Dedifferentiated amniotic fluid mesenchymal stem cell (primary cell): ENCODE data around the gene CREB5.

Experiments used
- DNase-seq: peaks from one replicate; pipeline ENCODE4 v3.0.0-alpha.2; 2016; ENCODE audit errors: extremely low spot score

Gene CREB5

DNA sequence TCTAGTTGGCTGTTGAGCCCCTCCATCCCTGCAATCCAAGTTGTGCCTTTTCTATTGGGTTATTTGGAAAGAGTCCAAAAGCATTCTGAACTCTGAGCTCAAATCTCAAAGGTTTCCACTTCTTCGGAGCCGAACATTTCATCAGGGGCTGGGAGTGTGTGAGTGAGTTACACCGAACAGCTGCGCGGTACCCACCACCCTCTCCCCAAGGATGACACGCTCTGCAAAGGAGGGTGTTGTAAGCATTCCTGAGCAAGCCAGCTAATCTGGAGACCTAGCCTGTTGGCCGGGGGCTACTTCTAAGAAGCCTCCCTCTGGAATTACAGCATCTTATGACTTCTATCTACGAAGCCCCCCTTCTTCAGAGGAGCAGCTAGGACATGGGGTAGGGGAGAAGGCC, 270.5 kb downstream of the CREB5 start:
- DNase-seq: no peak

DNA sequence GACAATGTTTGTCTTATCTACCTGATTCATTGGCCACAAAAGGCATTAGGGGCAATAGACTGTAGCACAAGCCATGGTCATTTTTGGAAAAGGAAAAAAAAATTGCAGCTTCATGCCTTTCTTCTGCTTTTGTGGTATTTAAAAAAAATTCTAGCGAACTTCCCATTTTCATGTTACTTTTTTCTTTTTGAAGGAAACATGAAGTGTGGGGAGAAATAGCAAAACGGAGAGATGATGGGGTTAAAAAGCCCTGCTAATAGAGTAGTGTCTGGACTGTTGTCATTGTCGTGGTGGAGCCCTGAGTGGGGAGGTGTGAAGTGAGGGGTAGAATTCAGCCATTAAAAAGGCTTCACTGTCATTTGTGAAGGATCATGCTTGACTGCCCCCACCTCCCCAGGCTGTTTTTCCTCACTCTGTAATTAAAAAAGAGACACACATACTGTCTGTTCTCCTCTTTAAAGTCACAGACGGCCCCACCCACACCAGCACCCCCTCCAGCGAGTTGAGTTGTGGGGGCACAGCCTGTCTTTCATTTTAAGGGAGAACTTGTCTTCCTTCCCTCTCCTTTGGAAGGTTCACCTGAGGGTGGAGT, 272.4 kb downstream of the CREB5 start:
- DNase-seq: no peak

DNA sequence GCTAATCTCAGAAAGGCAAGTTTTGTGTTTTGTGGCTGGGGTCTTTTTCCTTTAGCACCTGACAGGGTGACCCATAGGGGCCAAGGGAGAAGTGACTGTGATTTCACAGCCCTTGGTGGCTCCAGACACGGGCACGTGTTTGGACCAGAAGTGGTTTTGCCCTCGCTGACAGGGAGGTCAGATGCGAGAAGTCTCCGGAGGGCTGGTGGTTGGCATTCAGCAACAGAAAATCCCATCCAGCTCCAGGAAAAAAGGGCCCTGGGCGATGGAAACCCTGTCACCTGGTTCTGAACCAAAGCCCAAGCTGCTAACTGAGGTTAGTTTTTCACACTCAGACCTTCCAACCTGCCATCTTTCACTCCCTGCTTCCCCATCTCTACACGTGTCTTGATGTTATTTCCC, 272.9 kb downstream of the CREB5 start:
- no peak for DNase-seq

DNA sequence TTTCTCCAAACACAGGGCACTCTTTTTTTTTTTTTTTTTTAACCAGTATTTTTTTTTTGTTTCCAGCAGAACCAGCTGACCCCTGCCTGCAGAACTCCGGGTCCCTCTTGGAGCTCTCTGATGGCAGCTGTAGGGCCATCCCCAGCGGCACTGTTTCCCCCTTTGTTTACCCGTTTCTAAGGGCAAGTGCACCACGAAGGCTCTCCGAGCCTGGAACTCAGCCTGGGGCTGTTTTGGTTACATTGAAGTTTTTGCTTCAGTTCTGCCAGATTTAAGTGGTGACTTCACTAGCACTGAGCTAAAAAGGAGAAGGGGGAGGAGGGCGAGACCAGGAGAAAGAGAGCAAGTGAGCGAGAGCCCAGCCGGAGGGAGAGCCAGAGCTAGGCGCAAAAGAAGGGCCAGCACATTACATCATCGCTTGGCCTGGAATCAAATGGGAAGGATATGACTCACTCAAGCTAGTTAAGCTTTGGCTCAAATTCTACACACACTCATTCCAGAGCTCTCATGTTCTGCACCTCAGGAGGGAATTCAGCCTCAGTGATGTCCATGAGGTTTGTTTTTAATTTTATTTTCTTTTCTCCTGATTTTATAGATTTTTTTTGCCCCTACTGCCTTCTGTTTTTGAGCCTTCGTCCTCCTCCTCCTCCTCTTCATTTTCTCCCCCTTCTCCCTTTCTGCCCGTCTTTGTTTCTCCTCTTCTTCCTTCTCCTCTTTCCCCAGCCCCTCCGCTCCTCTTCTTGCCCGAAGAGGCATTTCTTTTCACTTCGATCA, 273.5 kb downstream of the CREB5 start:
- DNase-seq: peak; percentile 99

DNA sequence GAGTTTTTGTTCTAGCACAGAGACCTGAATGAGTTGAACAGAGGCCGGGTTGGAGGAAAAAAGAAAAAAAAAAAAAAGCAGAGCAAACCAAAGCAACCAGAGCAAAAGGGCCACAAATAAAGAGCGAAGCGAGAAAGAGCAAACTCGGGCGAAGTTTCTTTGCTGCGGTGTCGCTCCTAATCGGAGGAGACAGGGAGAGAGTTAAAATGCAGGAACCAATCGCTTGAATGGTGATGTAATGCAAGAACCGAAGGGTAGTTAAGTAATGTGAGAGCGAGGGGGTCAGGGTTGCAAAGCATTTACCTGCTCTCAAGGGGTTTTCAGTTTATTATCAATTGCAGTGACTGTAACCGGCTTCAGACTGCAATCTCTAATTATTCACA, 274.1 kb downstream of the CREB5 start:
- peak; percentile 71 for DNase-seq

DNA sequence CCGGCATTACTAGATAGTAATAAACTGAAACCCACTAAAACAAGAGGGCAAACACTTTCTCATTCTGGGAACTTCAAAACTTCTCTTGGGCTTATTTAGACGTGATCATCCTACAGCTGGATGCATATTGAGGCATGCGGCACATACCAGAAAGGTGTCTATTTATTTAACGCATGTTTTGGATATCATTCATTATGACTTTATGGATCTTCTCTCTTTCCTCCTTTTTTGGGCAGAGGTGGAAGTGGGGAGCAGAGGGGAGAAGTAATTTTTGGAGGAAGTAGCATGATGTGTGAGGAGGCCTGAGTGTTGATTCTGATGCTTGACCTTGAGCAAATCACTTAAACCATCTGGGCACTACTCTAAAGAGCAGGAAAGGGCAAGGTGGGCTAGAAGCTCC, 275.2 kb downstream of the CREB5 start:
- DNase-seq: no peak

DNA sequence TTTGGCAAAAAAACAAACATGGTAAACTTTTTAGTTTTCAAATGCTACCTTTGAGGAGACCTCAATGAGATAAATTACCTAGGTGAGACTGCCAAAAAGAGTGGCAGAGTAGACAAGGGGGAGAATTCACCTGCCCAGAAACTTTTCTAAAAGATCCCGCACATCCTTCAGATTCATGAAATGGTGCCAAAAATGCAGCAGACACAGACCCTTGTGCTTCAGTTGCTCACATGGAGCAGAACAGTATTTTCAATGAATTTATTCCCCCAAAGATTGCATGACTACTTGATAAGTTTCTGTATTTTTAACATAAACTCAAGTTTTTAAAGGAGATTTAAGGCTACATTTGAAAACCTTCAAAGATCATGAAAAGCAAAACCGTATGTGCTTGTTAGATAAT, 275.9 kb downstream of the CREB5 start:
- no peak for DNase-seq

DNA sequence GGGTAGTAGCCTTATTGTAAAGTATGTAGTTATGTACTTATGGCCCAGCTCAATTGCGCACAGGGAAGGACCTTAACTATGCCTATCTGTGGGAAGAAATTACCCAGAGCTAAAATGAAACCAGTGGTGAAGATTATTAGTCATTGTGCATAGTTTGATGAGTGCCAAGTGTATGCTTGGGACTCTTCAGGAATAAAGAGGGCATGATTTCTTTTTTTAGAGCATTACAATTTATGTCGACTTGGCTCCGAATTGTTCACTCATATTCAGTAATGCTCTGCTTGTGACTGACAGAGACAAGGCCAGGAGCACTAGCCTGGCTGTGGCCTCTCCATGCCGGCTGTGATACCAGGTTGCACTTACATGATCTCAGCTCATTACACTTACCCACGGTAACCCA, 276.3 kb downstream of the CREB5 start:
- DNase-seq: no peak

DNA sequence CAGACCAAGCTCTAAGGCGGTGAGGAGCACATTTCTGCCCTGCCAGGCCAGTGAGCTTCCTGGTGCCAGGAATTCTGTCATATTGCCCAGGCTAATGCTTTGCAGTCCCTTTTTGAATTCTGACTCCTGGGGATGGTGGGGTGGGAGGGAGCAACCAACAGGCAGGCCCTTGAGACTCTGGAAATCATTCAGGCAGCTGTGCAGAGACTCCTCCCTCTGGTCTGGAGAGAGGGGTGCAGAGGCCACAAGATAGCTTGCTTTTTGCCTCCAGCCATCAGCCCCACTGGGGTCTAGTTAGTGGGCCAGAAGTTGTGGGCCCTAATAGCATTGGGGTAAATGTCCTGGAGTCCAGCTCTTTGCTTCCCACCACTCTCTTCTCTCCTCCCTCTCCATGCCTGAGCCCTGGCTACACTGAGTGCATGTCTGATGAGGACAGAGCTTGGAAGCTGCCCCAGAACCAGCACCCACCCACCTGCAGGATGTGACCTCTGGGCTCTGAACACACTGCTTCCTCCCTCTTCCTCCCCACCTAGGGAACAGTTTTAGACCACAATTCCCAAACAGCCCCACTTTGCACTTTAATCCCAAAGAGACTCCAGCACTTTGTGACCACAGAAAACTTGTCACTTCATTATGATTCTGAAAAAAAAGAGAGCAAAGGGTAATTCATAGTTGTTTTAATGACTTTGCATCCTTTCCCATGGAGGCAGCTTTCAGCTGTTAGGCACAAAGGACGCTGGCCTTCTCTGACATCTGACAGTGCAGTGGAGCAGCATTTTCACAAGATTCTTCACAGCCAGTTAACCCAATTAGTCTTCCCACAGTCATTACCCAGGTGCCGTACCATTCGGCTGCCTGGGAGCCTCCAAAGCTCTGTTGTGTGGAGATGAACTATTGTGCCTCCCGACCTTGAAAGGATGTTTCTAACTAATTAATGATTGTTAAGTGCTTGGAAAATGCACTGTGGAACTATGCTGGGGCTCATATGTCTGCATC, 283.3 kb downstream of the CREB5 start:
- DNase-seq: no peak

DNA sequence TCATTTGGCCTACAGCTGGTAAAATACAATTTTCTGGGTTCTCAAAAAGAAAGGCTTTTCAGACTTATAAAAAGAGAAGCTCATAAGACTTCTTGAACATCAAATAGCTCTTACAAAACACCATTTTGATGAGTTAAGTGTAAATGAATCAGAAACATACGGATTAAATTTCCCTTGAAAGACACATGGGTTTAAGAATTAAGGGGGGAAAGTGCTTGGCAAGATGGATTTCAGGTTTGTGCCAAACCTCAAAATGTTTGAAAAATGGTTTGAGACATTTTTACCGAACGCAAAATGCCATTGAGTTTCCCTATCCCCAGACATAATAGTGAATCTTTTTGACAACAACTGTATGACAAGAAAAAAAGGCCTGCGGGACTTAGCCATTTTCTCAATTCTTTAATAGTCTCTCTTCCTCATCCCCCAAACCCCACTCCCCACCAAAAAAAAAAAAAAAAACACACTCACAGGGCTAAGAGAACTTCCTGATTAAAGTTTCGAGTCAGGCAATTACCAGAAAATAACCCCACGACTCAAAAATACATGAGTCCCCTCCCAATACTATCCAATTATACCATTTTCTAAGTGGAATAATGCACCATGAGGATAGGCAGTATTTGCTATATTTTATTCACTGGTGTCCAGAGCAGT, 285.7 kb downstream of the CREB5 start:
- no peak for DNase-seq

DNA sequence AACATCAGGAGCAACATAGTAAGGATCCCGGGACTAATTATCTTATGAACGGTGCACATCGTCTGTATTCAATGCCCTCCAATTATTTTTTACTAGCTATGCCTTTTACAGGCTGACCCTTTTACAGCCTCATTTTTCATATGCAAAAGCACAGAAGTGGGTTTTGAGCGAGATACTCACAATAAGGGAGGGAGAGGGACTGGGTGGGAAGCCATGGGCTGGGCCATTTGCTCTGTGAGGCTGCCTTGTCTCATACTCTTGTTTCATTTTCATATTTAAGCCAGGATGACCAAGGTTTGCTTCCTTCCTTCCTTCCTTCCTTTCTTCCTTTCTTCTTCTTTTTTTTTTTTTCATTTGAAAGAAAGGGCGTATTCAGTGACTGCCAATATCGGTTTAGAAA, 286.5 kb downstream of the CREB5 start:
- DNase-seq: no peak

DNA sequence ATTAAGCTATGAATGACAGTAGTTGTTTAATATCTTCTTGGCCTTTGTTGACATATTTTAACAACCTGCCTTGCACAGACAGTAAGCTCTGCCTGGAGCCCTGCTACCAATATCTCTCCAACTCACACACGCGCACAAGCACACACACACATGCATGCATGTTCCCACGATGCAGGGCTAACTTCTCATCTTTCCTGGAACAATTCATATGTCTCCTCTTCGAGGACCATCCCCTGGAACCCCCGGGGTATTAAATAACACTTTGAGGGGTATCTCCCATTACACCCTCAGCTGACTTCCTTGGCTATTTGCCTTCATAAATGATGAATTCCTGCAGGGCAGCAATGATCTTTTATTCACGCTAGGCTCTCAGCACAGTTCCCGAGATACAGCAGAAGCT, 287.8 kb downstream of the CREB5 start:
- no peak for DNase-seq

DNA sequence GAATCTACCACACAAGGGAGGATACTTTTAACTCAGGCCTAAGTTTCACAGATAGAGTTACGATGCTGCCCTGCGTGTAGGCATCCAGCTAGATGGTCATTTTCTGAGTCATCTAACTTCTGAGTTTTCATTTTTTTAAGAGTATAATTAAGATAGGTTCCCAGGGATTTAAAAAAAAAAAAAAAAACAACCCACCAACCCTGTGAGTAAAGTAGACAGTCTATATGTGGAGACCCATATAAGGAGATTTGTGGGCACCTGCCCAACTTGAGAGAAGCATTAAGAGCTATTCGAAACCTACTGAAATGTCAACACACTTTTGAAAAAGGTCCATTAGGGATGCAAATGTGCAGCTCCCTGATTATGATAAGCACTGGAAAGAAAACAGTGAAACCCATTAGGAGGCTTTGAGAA, 288.5 kb downstream of the CREB5 start:
- DNase-seq: peak; percentile 40

DNA sequence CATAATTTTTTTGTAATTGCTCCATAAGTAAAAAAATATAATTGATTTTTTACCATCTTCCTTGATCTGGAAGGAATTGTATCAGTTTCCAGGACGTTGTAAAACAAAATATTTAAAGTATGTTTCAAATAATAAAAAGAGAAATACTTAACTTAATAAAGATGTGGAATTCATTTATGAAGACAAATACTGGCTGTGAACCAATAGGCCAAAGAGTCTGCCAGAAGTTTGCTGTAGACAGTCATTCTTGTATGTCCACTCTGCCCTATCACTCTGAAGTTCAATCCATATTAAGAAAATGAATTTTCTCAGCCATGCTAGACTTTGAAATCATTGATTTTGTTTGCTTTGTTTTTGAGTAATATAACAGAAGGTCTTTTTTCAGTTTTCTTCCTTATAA, 289.4 kb downstream of the CREB5 start:
- DNase-seq: no peak

DNA sequence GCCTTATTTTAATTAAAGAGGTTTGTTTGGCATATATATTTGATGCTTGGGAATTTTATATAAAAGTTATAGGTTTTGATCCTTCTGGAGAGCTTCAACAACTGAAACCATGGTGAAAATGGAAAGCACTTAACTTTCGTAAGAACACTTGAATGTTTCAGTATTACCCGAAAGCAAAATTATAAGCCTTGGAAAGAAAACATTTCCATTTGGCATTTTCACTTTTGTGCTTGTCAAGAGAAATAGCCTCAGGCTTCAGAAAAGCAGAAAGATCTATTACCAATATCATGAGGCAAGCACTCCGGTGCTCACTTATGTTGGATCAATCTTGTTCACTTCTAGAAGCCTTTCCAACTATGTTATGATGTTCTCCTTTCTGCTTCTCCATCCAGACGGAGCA, 289.9 kb downstream of the CREB5 start:
- DNase-seq: no peak

DNA sequence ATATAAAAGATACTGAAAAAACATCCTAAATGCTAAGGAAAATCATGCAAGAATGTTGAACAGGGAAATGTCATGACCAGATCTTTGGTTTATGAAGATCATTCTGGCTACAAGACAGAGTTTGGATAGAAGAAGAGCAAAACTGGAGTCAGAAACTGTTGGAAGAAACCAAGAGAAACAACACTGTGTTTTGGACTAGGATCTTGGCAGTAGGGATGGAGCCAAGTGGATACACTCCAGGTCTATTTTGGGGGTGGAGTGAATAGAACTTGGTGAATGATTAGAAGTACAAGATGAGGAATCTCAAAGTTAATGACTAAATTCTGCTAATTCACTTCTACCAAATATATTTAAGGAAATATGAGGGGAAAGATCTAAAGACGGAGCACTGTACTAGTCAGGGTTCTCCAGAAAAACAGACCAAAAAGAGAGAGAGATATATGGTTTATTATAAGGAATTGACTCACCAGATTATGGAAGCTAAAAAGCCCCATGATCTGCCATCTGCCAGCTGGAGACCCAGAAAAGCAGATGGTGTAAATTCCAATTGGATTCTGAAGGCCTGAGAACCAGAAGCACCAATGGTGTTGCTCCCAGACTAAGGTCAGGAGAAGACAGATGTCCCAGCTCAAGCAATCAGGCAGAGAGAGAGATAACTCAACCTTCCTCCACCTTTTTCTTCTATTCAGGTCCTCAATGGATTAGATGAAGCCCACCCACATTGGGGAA, 290.9 kb downstream of the CREB5 start:
- no peak for DNase-seq

DNA sequence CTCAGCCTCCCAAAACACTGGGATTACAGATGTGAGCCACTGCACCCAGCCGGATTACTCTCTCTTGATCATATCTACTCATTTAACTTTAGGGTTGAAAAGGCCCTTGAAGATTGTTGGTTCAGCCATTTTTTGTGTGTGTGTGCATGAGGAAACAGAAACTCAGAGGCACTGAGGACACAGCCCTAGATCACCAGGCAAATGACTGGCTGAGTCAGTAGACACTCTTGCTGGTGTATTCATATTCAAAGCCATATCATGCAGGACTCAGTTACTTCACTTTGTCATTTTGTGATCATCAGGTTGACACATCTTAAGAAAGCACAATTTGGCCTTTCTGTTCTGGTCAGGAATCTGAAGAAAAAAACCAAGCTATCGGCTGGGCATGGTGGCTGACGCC, 292.4 kb downstream of the CREB5 start:
- DNase-seq: no peak

DNA sequence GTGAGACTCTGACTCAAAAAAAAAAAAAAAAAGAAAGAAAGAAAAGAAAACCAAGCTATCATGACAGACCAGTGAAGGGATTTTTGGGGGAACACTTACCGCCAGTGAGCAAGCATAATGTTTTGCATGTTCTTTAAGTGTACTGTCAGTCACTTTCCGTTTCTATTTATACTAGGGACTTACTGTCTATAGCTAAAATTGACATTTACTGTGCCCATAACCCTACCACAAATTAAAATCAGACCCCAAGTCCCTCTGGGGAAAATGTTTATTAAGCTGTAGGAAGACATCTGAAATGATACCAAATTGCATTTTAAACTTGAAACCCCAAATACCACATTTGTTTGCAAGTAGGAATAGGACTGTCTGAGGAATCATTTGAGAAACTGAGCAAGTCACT, 293.0 kb downstream of the CREB5 start:
- DNase-seq: no peak

DNA sequence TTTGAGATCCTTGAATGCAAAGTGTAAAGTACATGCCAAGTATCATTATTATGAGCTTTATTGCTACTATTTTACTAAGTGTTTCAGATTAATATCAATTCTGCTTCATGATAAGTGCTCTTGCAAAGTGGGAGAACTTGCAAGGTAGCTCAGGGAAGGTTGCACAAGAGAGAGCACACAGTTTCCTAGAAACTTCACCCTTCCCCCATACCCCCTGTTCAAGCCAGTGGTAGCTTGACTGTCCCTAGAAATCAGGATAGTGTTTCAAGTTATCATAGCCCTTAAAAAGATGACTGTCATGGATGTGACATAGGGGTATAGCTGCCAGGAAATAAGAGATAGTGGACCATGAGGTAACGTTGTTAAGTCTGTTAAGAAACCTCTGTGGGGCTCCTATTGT, 294.3 kb downstream of the CREB5 start:
- no peak for DNase-seq

DNA sequence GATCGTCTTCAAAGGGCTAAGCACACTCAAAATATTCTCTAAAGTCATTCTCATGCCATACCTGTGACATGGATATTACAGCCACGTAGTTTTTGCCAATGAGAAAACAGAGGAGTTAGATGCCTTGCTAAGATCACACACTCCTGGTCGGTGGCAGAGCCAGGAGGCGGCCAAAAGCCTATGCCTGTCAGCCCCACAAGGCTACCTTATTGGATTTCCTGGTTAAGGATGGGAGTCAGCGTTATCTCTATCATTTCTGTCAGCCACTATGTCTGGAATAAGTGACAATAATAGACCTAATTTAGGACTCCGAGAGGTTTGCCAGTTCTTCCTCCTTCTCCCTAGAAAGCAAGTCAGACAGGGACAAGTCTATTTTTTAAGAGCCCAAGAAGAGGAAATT, 295.0 kb downstream of the CREB5 start:
- DNase-seq: no peak
